DLD1 (cell line): ENCODE results near the gene PTPN11.
"Not testable (repeated sequence)": the region's sequence is repeated elsewhere in the genome, so short reads cannot be mapped to it uniquely, and the experiment has no call there.

Experiments
- in situ Hi-C: cut with HindIII; loops from 2 replicates; pipeline ENCODE4 v1.10.0; 2017; ENCODE audit warnings: low sequenced_read_pairs

The PTPN11 gene

GRCh38 chr12:112418608-112419296 lies at the start of gene PTPN11:
Gene PTPN11, plus strand, starts transcription at chr12:112418947. Its CDS starts 165 bp downstream, at chr12:112419112.
- in situ Hi-C loops = no loop called here

- in situ Hi-C loops = no loop called here
These were observed 48.5 kb upstream of the PTPN11 start for GRCh38 chr12:112370199-112370598.

- in situ Hi-C loops = no loop called here
These were observed 47.8 kb upstream of the PTPN11 start for GRCh38 chr12:112370868-112371510.

GRCh38 chr12:112374166-112374740 lies 44.5 kb upstream of the PTPN11 start:
- in situ Hi-C loops = no loop called here

GRCh38 chr12:112375105-112375504 lies 43.6 kb upstream of the PTPN11 start:
- in situ Hi-C loops = no loop called here

GRCh38 chr12:112380663-112381405 lies 37.9 kb upstream of the PTPN11 start:
- in situ Hi-C loops = no loop called here

- in situ Hi-C loops = no loop called here
These were observed 37.3 kb upstream of the PTPN11 start for GRCh38 chr12:112381406-112381882.

GRCh38 chr12:112381883-112382796 lies 36.6 kb upstream of the PTPN11 start, which contains the start of gene HECTD4:
Gene HECTD4, minus strand, starts transcription at chr12:112382431. Its CDS starts 303 bp downstream, at chr12:112382128.
- in situ Hi-C loops = no loop called here

GRCh38 chr12:112382866-112383265 lies 35.9 kb upstream of the PTPN11 start:
- in situ Hi-C loops = no loop called here

- in situ Hi-C loops = no loop called here
These were observed 32.0 kb upstream of the PTPN11 start for GRCh38 chr12:112386726-112387125.

- in situ Hi-C loops = no loop called here
These were observed 29.5 kb upstream of the PTPN11 start for GRCh38 chr12:112389228-112389627.

- in situ Hi-C loops = not testable (repeated sequence)
These were observed 28.7 kb upstream of the PTPN11 start for GRCh38 chr12:112389922-112390654.

GRCh38 chr12:112393328-112393727 lies 25.4 kb upstream of the PTPN11 start:
- in situ Hi-C loops = no loop called here

- in situ Hi-C loops = no loop called here
These were observed 17.7 kb upstream of the PTPN11 start for GRCh38 chr12:112401054-112401453.

GRCh38 chr12:112401903-112402498 lies 16.7 kb upstream of the PTPN11 start:
- in situ Hi-C loops = no loop called here

- in situ Hi-C loops = no loop called here
These were observed 11.9 kb upstream of the PTPN11 start for GRCh38 chr12:112406519-112407488.

GRCh38 chr12:112407683-112408082 lies 11.1 kb upstream of the PTPN11 start:
- in situ Hi-C loops = not testable (repeated sequence)

- in situ Hi-C loops = no loop called here
These were observed 10.1 kb upstream of the PTPN11 start for GRCh38 chr12:112408621-112409020.
